ENCODE data around the gene MTNR1B. TPM values are rescaled to one million over a fixed set of nuclear protein-coding genes. Genes with fewer than 3 reads are reported as not detected.

Gene MTNR1B
- total RNA-seq, 3 donors from 2014 or later, result not detected

GRCh38 chr11:93000511-93001476, 31.3 kb downstream of the MTNR1B start:
- H3K9me3 Mint-ChIP-seq, result peaks cover 9% of the 10 kb centered on the region
- H3K4me3 Mint-ChIP-seq, result no peak overlapping the region
- no peaks in the 10 kb centered on the region for H3K4me1 Mint-ChIP-seq (ENCODE audit: low read depth)
- no peak for DNase-seq
- no peaks in the 10 kb centered on the region for H3K36me3 Mint-ChIP-seq (ENCODE audit: insufficient read depth)
- H3K27me3 Mint-ChIP-seq (ENCODE audit: low read depth), result peaks cover 2% of the 10 kb centered on the region
- ATAC-seq, result no peak

- no peaks in the 10 kb centered on the region for H3K4me1 Mint-ChIP-seq (ENCODE audit: low read depth)
- no peaks in the 10 kb centered on the region for H3K36me3 Mint-ChIP-seq (ENCODE audit: insufficient read depth)
- peaks cover 11% of the 10 kb centered on the region for H3K9me3 Mint-ChIP-seq
- H3K4me3 Mint-ChIP-seq, result no peak overlapping the region
- no peak for ATAC-seq
- DNase-seq, result no peak
- peaks cover 2% of the 10 kb centered on the region for H3K27me3 Mint-ChIP-seq (ENCODE audit: low read depth)
These were observed 32.4 kb downstream of the MTNR1B start for GRCh38 chr11:93001806-93002205.

- no peak for DNase-seq
- peaks cover 2% of the 10 kb centered on the region for H3K27me3 Mint-ChIP-seq (ENCODE audit: low read depth)
- peaks cover 11% of the 10 kb centered on the region for H3K9me3 Mint-ChIP-seq
- H3K4me1 Mint-ChIP-seq (ENCODE audit: low read depth), result no peaks in the 10 kb centered on the region
- no peaks in the 10 kb centered on the region for H3K36me3 Mint-ChIP-seq (ENCODE audit: insufficient read depth)
- H3K4me3 Mint-ChIP-seq, result no peak overlapping the region
- no peak for ATAC-seq
These were observed 32.9 kb downstream of the MTNR1B start for GRCh38 chr11:93002380-93002779.

GRCh38 chr11:93005239-93005638, 35.8 kb downstream of the MTNR1B start:
- Mint-ChIP-seq H3K4me3 (no peak overlapping the region), H3K27me3 (ENCODE audit: low read depth) (peaks cover 2% of the 10 kb centered on the region), H3K9me3 (peaks cover 11% of the 10 kb centered on the region), H3K36me3 (ENCODE audit: insufficient read depth) (no peaks in the 10 kb centered on the region), H3K4me1 (ENCODE audit: low read depth) (no peaks in the 10 kb centered on the region)
- no peak for ATAC-seq
- DNase-seq, result no peak

- Mint-ChIP-seq H3K9me3 (no peaks in the 10 kb centered on the region), H3K27me3 (ENCODE audit: low read depth) (peaks cover 1% of the 10 kb centered on the region), H3K4me3 (no peak overlapping the region), H3K36me3 (ENCODE audit: insufficient read depth) (no peaks in the 10 kb centered on the region), H3K4me1 (ENCODE audit: low read depth) (no peaks in the 10 kb centered on the region)
- ATAC-seq (no peak), DNase-seq (no peak)
These were observed 44.2 kb downstream of the MTNR1B start for GRCh38 chr11:93013646-93014045.

- no peak for ATAC-seq
- Mint-ChIP-seq H3K4me1 (ENCODE audit: low read depth) (no peaks in the 10 kb centered on the region), H3K4me3 (no peak overlapping the region), H3K9me3 (no peaks in the 10 kb centered on the region), H3K27me3 (ENCODE audit: low read depth) (peaks cover 4% of the 10 kb centered on the region), H3K36me3 (ENCODE audit: insufficient read depth) (no peaks in the 10 kb centered on the region)
- DNase-seq, result no peak
These were observed 47.1 kb downstream of the MTNR1B start for GRCh38 chr11:93016595-93016994.

- no peak for ATAC-seq
- H3K9me3 Mint-ChIP-seq, result no peaks in the 10 kb centered on the region
- no peak for DNase-seq
- peaks cover 4% of the 10 kb centered on the region for H3K27me3 Mint-ChIP-seq (ENCODE audit: low read depth)
- no peaks in the 10 kb centered on the region for H3K4me1 Mint-ChIP-seq (ENCODE audit: low read depth)
- no peak overlapping the region for H3K4me3 Mint-ChIP-seq
- no peaks in the 10 kb centered on the region for H3K36me3 Mint-ChIP-seq (ENCODE audit: insufficient read depth)
These were observed 48.6 kb downstream of the MTNR1B start for GRCh38 chr11:93017821-93018690.

GRCh38 chr11:93020248-93021046, 51.0 kb downstream of the MTNR1B start:
- Mint-ChIP-seq H3K9me3 (no peaks in the 10 kb centered on the region), H3K4me3 (no peak overlapping the region), H3K36me3 (ENCODE audit: insufficient read depth) (no peaks in the 10 kb centered on the region), H3K27me3 (ENCODE audit: low read depth) (peaks cover 4% of the 10 kb centered on the region), H3K4me1 (ENCODE audit: low read depth) (no peaks in the 10 kb centered on the region)
- DNase-seq (no peak), ATAC-seq (no peak)

GRCh38 chr11:93024369-93024768, 54.9 kb downstream of the MTNR1B start:
- H3K4me1 Mint-ChIP-seq (ENCODE audit: low read depth), result no peaks in the 10 kb centered on the region
- peaks cover 2% of the 10 kb centered on the region for H3K27me3 Mint-ChIP-seq (ENCODE audit: low read depth)
- no peak for ATAC-seq
- H3K9me3 Mint-ChIP-seq, result no peaks in the 10 kb centered on the region
- H3K36me3 Mint-ChIP-seq (ENCODE audit: insufficient read depth), result no peaks in the 10 kb centered on the region
- no peak overlapping the region for H3K4me3 Mint-ChIP-seq
- no peak for DNase-seq

GRCh38 chr11:93025558-93026255, 56.3 kb downstream of the MTNR1B start:
- DNase-seq (no peak), ATAC-seq (no peak)
- H3K4me1 Mint-ChIP-seq (ENCODE audit: low read depth), result no peaks in the 10 kb centered on the region
- no peaks in the 10 kb centered on the region for H3K27me3 Mint-ChIP-seq (ENCODE audit: low read depth)
- no peaks in the 10 kb centered on the region for H3K9me3 Mint-ChIP-seq
- no peaks in the 10 kb centered on the region for H3K36me3 Mint-ChIP-seq (ENCODE audit: insufficient read depth)
- no peak overlapping the region for H3K4me3 Mint-ChIP-seq

GRCh38 chr11:93028960-93029522, 59.6 kb downstream of the MTNR1B start:
- Mint-ChIP-seq H3K4me1 (ENCODE audit: low read depth) (no peaks in the 10 kb centered on the region), H3K4me3 (no peak overlapping the region), H3K27me3 (ENCODE audit: low read depth) (peaks cover 2% of the 10 kb centered on the region), H3K9me3 (no peaks in the 10 kb centered on the region), H3K36me3 (ENCODE audit: insufficient read depth) (no peaks in the 10 kb centered on the region)
- ATAC-seq (no peak), DNase-seq (no peak)

- no peak for DNase-seq
- Mint-ChIP-seq H3K4me1 (ENCODE audit: low read depth) (no peaks in the 10 kb centered on the region), H3K36me3 (ENCODE audit: insufficient read depth) (no peaks in the 10 kb centered on the region), H3K9me3 (no peaks in the 10 kb centered on the region), H3K27me3 (ENCODE audit: low read depth) (peaks cover 2% of the 10 kb centered on the region), H3K4me3 (no peak overlapping the region)
- ATAC-seq, result no peak
These were observed 61.9 kb downstream of the MTNR1B start for GRCh38 chr11:93031386-93031785.
